ENCODE measurements around the gene CALCB.
"Not testable (repeated sequence)": the region's sequence is repeated elsewhere in the genome, so short reads cannot be mapped to it uniquely, and the experiment has no call there.

The CALCB gene

DNA sequence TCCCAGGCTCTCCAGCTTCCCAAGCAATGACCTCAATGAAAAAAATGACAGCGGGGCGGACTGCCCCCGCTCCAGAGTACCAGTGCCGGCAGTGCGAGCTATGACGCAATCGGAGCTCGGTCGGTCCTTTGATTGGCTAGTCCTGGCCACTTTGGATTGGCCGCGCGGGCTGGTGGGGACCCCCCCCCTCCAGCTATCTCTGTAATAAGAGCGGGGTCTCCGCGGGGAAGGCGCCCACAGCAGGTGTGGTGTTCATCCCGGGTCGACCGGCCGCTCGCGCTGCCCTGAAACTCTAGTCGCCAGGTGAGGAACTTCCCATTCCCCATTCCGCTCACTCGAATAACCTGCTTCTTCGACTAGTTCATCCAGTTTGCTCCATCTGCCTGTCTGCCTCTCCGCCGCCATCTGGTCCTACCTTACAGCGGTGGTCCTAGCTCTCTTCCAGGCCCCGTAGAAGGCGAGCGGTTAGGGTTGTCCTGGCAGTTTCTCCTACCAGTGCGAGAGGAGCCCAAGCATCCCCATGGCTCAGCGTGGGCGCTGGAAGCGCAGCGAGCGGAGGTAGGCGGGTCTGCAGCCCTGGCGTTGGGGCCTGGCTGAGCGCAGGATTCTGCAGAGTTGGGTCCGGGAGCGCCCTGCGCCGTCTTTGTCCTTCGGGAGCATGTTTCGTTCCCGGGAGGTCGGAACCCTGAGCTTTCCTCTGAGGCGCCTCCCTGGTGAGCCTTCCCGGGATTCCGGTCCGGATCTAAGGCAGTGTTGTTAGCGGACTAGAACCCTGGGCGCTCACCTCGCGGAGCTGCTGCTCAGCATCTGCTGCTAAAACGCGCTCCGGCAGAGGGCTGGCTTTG, at the start of gene CALCB:
Gene CALCB (plus strand): TSS at position 233 of the 845 bp plus-strand sequence. CDS start 1,126 bp downstream, outside the sequence.
- no peak for FAIRE-seq

- FAIRE-seq = no peak
These were observed 46.4 kb upstream of the CALCB start for GRCh38 chr11:15027011-15027410.

- FAIRE-seq = no peak
These were observed 45.4 kb upstream of the CALCB start for GRCh38 chr11:15027956-15028355.

GRCh38 chr11:15028379-15028778, 45.0 kb upstream of the CALCB start:
- FAIRE-seq = no peak

GRCh38 chr11:15031945-15032344, 41.4 kb upstream of the CALCB start:
- not testable (repeated sequence) for FAIRE-seq

DNA sequence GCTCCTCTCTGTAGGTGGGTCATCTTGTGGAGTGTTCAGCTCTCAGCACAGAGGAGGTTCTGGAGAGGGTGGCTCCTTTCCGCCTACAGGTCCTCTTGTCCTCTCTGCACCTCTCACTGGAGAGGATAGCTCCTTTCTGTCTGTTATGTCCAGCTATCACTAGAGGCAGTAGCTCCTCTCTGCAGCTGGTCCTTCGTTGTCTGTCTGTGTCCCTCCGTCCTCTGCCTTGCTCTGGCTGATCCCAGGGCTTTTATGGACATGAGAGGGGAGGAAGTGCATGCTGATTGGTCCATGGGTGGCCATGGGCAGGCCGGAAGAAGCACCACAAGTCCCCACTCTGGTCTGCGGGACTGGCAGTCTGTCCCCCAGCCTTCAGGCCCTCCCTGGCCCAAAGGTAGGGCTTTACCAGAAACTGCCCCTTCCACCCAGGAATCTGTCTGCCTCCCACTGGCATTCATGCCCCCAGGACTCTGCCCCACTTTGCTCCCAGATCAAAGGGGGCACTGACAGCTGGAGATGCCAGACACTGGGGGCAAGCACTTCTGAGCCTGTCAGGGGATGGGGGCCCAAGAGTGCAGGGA, 38.6 kb upstream of the CALCB start:
- FAIRE-seq = no peak

DNA sequence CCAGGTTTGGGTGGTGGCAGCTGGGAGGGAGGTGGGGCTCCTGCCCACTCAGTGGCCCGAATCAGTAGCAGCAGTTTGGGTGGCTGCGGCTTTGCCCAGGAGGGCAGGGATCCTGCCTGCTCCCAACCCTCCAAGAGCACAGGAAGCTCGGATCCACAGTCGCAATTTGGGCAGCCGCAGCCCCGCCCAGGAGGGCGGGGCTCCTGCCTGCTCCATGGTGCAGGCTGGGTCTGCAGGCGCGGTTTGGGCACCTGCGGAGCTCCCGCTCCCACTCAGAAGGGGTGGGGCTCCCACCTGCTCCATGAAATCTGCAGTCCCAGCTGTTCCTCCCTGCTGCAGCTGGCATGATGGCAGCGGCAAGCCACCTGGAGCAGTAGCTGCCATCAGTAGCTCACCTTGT, 38.1 kb upstream of the CALCB start:
- FAIRE-seq = no peak

- FAIRE-seq = no peak
These were observed 34.4 kb upstream of the CALCB start for GRCh38 chr11:15038963-15039362.

GRCh38 chr11:15045209-15045608, 28.2 kb upstream of the CALCB start:
- no peak for FAIRE-seq

- no peak for FAIRE-seq
These were observed 27.5 kb upstream of the CALCB start for GRCh38 chr11:15045891-15046290.

DNA sequence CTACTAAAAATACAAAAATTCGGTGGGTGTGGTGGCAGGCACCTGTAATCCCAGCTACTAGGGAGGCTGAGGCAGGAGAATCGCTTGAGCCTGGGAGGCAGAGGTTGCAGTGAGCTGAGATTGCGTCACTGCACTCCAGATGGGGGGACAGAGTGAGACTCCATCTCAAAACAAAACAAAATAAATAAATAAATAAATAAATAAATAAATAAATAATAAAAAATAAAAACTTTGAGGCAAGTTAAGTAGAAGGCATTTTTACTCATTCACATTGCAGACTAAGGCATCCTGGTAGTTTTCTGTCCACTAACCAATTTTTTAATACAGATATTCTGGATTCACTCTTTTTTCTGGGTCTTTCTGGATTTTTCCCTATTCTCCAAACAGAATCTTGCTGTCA, 26.7 kb upstream of the CALCB start:
- not testable (repeated sequence) for FAIRE-seq

- FAIRE-seq = no peak
These were observed 24.8 kb upstream of the CALCB start for GRCh38 chr11:15048616-15049015.

- no peak for FAIRE-seq
These were observed 20.2 kb upstream of the CALCB start for GRCh38 chr11:15053191-15053685.

DNA sequence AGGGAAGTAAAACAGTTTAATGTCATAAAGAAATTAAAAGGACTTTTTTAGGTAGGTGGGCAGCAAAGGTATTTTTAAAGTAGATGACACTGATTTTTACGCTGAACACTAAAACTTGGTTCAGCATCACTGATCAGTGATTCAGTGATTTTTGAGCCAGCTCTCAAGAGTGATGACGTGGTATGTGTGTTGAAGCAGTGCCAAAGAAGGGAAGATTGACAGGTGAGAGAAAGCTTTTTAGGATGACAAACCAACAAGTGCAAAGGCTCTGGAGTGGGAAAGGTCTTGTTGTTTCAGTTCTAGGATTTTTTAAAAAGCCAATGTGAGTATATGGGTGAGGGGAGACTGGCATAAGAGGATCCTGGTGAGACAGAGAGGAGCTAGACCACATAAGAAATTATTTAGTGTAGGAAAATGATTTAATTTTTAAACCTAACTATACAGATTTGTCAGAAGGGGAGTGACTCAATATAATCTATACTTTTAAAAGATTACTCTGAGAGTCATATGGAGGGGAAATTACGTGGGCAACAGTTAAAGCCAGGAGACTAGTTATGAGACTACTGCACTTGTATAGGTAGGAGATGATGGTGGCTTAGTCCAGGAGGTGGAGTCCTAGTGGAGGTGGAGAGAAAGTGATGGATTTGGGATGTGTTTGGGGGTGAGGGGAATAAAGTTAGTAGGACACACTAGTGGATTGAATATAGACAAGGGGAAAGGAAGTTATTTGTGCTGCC, 17.6 kb upstream of the CALCB start:
- no peak for FAIRE-seq

DNA sequence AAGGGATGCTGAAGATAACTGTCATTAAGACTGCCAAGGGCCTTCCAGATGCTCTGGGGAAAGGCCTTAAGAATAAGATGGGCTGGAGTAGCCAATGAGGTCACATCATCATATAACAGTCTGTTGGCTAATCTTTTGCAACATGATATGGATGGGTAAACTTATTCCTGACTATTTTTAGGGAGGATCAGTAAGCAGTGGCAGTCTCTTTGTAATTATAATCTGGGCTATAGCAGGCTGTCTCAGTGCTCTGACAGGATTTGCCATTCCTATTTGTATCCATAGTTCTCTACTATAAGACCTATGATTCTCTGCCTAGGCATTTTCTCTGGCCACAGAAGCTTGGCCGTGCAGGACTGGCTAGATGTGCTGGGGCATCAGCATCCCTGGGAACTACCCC, 16.1 kb upstream of the CALCB start:
- FAIRE-seq = no peak

GRCh38 chr11:15059132-15059915, 14.1 kb upstream of the CALCB start:
- FAIRE-seq = no peak

DNA sequence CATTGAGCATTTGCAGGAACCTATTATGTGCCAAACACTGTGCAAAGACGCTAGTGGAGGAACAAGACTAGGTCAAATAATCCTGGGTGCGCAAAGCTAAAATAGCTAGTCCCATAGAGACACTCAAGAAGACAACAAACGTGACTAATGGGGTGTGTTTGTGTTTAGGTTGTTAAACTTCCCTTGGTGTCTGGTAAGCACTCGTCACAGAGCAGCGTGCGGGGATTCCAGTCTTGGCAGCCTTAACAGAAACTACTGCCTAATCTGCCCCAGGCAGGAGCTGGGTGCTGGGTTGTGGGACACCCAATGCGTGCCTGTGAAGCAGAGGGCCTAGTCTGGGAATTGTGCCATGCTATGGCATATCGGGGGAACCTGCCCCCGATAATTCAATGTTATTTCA, 10.8 kb upstream of the CALCB start:
- no peak for FAIRE-seq

- not testable (repeated sequence) for FAIRE-seq
These were observed 3.6 kb upstream of the CALCB start for GRCh38 chr11:15069751-15070150.

- no peak for FAIRE-seq
These were observed 1.7 kb upstream of the CALCB start for GRCh38 chr11:15071556-15072255.

- FAIRE-seq = no peak
These were observed 746 bp upstream of the CALCB start for GRCh38 chr11:15072551-15073143.

Measured in A204.1 (cell line).